GM23248 (cell line): Measurements from ENCODE around the gene MYL6B. TPM values are rescaled to one million over a fixed set of nuclear protein-coding genes. Genes with fewer than 3 reads are reported as not detected.

Experiments used
- DNase-seq: peaks from one replicate; pipeline ENCODE4 v3.0.0-alpha.2; 2015
- H2AFZ ChIP-seq: fragments of 200-600 bp; sonication (generic); 2 replicates; pipeline ENCODE4 v1.6.1; 2016; ENCODE audit warnings: antibody characterized with exemption
- H3F3A ChIP-seq: fragments of 200-600 bp; sonication (generic); 2 replicates; pipeline ENCODE4 v1.6.1; 2016; ENCODE audit warnings: mild to moderate bottlenecking, antibody characterized with exemption, mixed run types; ENCODE audit not compliant: insufficient read depth
- H3K27ac ChIP-seq: fragments of 200-600 bp; sonication (generic); 2 replicates; pipeline ENCODE4 v1.5.1; 2016; ENCODE audit warnings: mild to moderate bottlenecking
- H3K27me3 ChIP-seq: fragments of 200-600 bp; sonication (generic); replicated peaks from 2 replicates; pipeline ENCODE4 v1.6.1; 2016; ENCODE audit warnings: mild to moderate bottlenecking; ENCODE audit not compliant: insufficient read depth
- H3K36me3 ChIP-seq: fragments of 200-600 bp; sonication (generic); 2 replicates; pipeline ENCODE4 v1.6.1; 2016; ENCODE audit warnings: low read depth, mild to moderate bottlenecking
- H3K4me1 ChIP-seq: fragments of 200-600 bp; sonication (generic); 2 replicates; pipeline ENCODE4 v1.6.1; 2016; ENCODE audit warnings: mild to moderate bottlenecking; ENCODE audit not compliant: insufficient read depth
- H3K4me2 ChIP-seq: fragments of 200-600 bp; sonication (generic); one replicate; pipeline ENCODE4 v1.6.1; 2016; ENCODE audit warnings: mild to moderate bottlenecking; ENCODE audit not compliant: unreplicated experiment
- H3K4me3 ChIP-seq: fragments of 200-600 bp; sonication (generic); 2 replicates; pipeline ENCODE4 v1.5.1; 2016; ENCODE audit warnings: mild to moderate bottlenecking
- H3K79me2 ChIP-seq: fragments of 200-600 bp; sonication (generic); 2 replicates; pipeline ENCODE4 v1.6.1; 2016; ENCODE audit warnings: mild to moderate bottlenecking; ENCODE audit not compliant: insufficient read depth
- H3K9ac ChIP-seq: fragments of 200-600 bp; sonication (generic); 2 replicates; pipeline ENCODE4 v1.6.1; 2016; ENCODE audit warnings: mild to moderate bottlenecking
- H3K9me2 ChIP-seq: fragments of 200-600 bp; sonication (generic); 2 replicates; pipeline ENCODE4 v1.6.1; 2016; ENCODE audit warnings: mixed run types, mild to moderate bottlenecking, moderate library complexity; ENCODE audit not compliant: insufficient read depth
- H3K9me3 ChIP-seq: fragments of 200-600 bp; sonication (generic); one replicate; pipeline ENCODE4 v1.6.1; 2017; ENCODE audit warnings: low read depth
- H4K20me1 ChIP-seq: fragments of 200-600 bp; sonication (generic); 2 replicates; pipeline ENCODE4 v1.6.0; 2016; ENCODE audit not compliant: insufficient read depth
- EZH2 ChIP-seq: fragments of 200-600 bp; sonication (generic); IDR thresholded peaks from 2 replicates; pipeline ENCODE4 v1.6.1; 2018; ENCODE audit warnings: antibody characterized with exemption, mild to moderate bottlenecking; ENCODE audit not compliant: insufficient read depth, poor library complexity, severe bottlenecking
- EZH2phosphoT487 ChIP-seq: fragments of 200-600 bp; sonication (generic); IDR thresholded peaks from 2 replicates; pipeline ENCODE4 v1.6.1; 2018; ENCODE audit warnings: antibody characterized with exemption, moderate library complexity, mild to moderate bottlenecking, low read depth; ENCODE audit not compliant: insufficient read depth
- WGBS, 2 experiments: methylation state at CpG; one replicate each; pipeline ENCODE4 v1.1.6; 2015 to 2017; ENCODE audit warnings: low lambda C conversion rate in 2 of 2, low coverage in 1 of 2; ENCODE audit errors: missing lambda C conversion rate in 2 of 2; 5-methylcytosine and 5-hydroxymethylcytosine counted together
- in situ Hi-C: fragments of 300-500 bp; cut with MboI; formaldehyde crosslinking; loops from 2 replicates; pipeline ENCODE4 v1.15.0; 2020
- polyA plus RNA-seq: library from polyadenylated mRNA; unstranded; fragments of >200 nt; fragmentation: Nextera tagmentation; extraction: Ambion mirVana; gene quantifications from 2 replicates; pipeline ENCODE4 v1.2.1, GENCODE V29; 2016
- total RNA-seq: library from RNA; depleted of rRNA; stranded (reverse); fragments of >200 nt; shearing (Covaris generic); gene quantifications from 2 replicates; pipeline ENCODE4 v1.2.3, GENCODE V29; 2014

MYL6B gene
- total and polyA plus RNA-seq, 2 experiments from 2014 or later, result 53.2 to 72.8 TPM

DNA sequence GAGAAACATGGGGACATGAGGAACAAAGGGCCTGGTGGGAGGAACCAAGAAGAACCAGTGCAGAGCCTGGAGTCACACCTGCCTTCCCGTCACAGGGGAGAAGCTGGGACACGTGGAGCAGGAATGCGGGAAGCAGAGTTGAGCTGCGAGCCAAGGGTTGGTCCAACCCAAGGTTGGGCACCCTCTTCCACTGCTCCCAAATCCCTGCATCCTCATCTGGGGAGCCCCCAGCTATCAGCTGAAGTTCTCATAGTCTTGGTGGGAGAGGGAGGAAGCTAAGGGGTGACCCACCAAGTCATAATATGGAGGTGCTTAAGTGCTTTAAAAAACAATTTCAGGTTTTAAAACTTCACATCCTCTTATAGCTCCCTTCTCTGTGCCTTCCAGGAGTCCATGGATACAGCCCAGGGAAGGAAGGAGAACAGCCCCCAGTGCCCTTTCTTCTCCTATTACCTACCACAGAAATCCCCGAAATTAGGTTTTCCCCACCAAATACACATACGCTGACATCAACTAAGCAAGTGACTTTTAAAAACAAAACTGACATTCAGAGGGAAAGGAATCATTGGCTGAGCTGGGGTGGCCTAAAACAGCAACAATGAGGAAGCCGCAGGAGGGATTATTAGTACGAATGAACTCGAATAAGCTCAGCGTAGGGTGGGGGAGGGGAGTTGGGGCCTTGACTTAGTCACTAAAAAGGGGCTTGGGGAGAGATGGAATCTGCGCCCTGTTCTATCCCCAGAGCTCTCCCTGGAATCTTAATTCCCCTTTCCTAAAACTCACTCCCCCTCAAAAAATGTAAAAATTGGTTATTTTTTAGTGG, 10.3 kb downstream of the MYL6B start:
- peak; percentile 15 for DNase-seq
- no peaks in the 10 kb centered on the region for H3K9me3 ChIP-seq
- no peak overlapping the region for H2AFZ ChIP-seq
- in situ Hi-C loops, result no loop called here
- H3K36me3 ChIP-seq, result peaks cover 20% of the 10 kb centered on the region
- no peak overlapping the region for H3K4me2 ChIP-seq
- no peak overlapping the region for H3K9ac ChIP-seq
- H4K20me1 ChIP-seq, result 0 out of 2 replicates have a peak, but pooled peaks cover 9% of the 10 kb centered on the region
- peak overlapping the region; percentile 89; the same call in 1 of the 2 replicates for H3K27ac ChIP-seq
- TF ChIP-seq EZH2phosphoT487, result no peak
- no peak for TF ChIP-seq EZH2
- H3K4me3 ChIP-seq, result no peak overlapping the region
- peaks cover 84% of the 10 kb centered on the region for H3F3A ChIP-seq
- H3K27me3 ChIP-seq, result no peaks in the 10 kb centered on the region
- WGBS, 2 experiments, result 72 to 76% methylated on average over 11 of the region's 11 CpGs
- peaks cover 37% of the 10 kb centered on the region for H3K79me2 ChIP-seq
- H3K4me1 ChIP-seq, result peaks cover 14% of the 10 kb centered on the region
- no peaks in the 10 kb centered on the region for H3K9me2 ChIP-seq

GRCh38 chr12:56163533-56164344, 11.4 kb downstream of the MYL6B start:
- peaks cover 20% of the 10 kb centered on the region for H3K36me3 ChIP-seq
- no peak for TF ChIP-seq EZH2
- no peak for TF ChIP-seq EZH2phosphoT487
- H3K4me1 ChIP-seq, result peaks cover 14% of the 10 kb centered on the region
- H3K79me2 ChIP-seq, result peaks cover 31% of the 10 kb centered on the region
- WGBS, 2 experiments, result 54 to 66% methylated on average over 11 of the region's 11 CpGs
- H2AFZ ChIP-seq, result no peak overlapping the region
- H4K20me1 ChIP-seq, result 0 out of 2 replicates have a peak, but pooled peaks cover 9% of the 10 kb centered on the region
- H3K4me3 ChIP-seq, result no peak overlapping the region
- peaks cover 84% of the 10 kb centered on the region for H3F3A ChIP-seq
- H3K4me2 ChIP-seq, result no peak overlapping the region
- no peak overlapping the region for H3K9ac ChIP-seq
- no peaks in the 10 kb centered on the region for H3K9me2 ChIP-seq
- H3K27me3 ChIP-seq, result no peaks in the 10 kb centered on the region
- in situ Hi-C loops, result no loop called here
- H3K27ac ChIP-seq, result 0 out of 2 replicates have a peak overlapping the region, but pooled peaks have one; percentile 89
- DNase-seq, result no peak
- no peaks in the 10 kb centered on the region for H3K9me3 ChIP-seq

- Histone ChIP-seq H3K9ac (no peak overlapping the region), H3K9me2 (no peaks in the 10 kb centered on the region), H3K36me3 (peaks cover 20% of the 10 kb centered on the region), H3K9me3 (no peaks in the 10 kb centered on the region), H3F3A (peaks cover 78% of the 10 kb centered on the region), H3K27ac (no peak overlapping the region), H4K20me1 (0 out of 2 replicates have a peak, but pooled peaks cover 9% of the 10 kb centered on the region), H3K4me2 (no peak overlapping the region), H3K4me3 (no peak overlapping the region), H3K27me3 (no peaks in the 10 kb centered on the region), H3K79me2 (peaks cover 25% of the 10 kb centered on the region), H2AFZ (no peak overlapping the region), H3K4me1 (peaks cover 14% of the 10 kb centered on the region)
- in situ Hi-C loops, result no loop called here
- TF ChIP-seq EZH2 (no peak), EZH2phosphoT487 (no peak)
- WGBS, 2 experiments, result 90 to 91% methylated on average over 17 of the region's 17 CpGs
- no peak for DNase-seq
These were observed 11.9 kb downstream of the MYL6B start for GRCh38 chr12:56164345-56164729.

GRCh38 chr12:56165369-56165768, 13.0 kb downstream of the MYL6B start:
- H3K9ac ChIP-seq, result no peak overlapping the region
- H3K36me3 ChIP-seq, result peaks cover 14% of the 10 kb centered on the region
- H3K9me2 ChIP-seq, result no peaks in the 10 kb centered on the region
- peaks cover 15% of the 10 kb centered on the region for H3K79me2 ChIP-seq
- H3K9me3 ChIP-seq, result no peaks in the 10 kb centered on the region
- H3F3A ChIP-seq, result peaks cover 68% of the 10 kb centered on the region
- H2AFZ ChIP-seq, result no peak overlapping the region
- no peak for TF ChIP-seq EZH2phosphoT487
- TF ChIP-seq EZH2, result no peak
- no peak overlapping the region for H3K4me2 ChIP-seq
- H3K27me3 ChIP-seq, result no peaks in the 10 kb centered on the region
- in situ Hi-C loops, result no loop called here
- H3K27ac ChIP-seq, result 0 out of 2 replicates have a peak overlapping the region, but pooled peaks have one; percentile 7
- H4K20me1 ChIP-seq, result 0 out of 2 replicates have a peak, but pooled peaks cover 6% of the 10 kb centered on the region
- H3K4me1 ChIP-seq, result peaks cover 6% of the 10 kb centered on the region; the same call in 1 of the 2 replicates
- 55% methylated on average over 4 of the region's 4 CpGs for WGBS, 2 experiments
- H3K4me3 ChIP-seq, result no peak overlapping the region
- DNase-seq, result peak; percentile 22
